Measurements from ENCODE around the gene THEM5.

The THEM5 gene

GRCh38 chr1:151839082-151839412, 14.5 kb downstream of the THEM5 start:
- DNase-seq: no peak

GRCh38 chr1:151838222-151839081, 15.1 kb downstream of the THEM5 start:
- no peak for DNase-seq

DNA sequence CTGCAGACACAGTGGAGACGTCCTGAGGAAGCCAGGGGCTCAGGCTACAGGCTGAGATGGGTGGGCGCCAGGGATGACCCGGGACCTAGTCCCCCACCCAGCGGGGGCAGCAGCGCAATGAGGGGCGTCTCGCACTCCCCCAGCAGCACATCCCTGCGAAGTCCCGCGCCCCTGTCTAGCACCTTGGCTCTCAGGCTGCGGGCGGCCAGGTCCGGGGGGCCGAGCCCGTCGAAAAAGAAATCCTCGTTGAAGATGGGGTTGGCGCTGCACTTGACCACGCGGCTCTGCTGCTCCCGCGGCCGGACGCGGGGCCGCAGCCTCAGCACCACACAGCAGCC, 15.7 kb downstream of the THEM5 start:
- no peak for DNase-seq

DNA sequence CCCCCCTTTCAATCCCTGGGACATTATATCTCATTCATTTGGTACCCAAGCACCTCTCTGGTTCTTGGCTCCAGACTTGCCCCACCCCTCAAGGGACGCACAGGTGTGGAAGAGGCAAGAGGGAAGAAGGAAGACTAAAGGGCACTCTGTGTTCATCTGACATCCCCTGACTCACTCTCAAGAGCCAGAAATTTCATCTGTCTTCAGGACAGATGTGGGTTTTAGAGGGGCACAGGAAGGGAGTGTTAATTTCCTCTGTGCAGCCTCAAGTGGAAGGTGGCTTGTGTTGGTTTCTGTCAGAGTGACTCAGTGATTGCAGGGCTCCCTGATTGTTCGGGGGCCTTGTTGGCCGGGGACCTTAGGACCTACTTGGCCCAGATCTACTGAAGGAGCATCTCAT, 16.3 kb downstream of the THEM5 start:
- no peak for DNase-seq

DNA sequence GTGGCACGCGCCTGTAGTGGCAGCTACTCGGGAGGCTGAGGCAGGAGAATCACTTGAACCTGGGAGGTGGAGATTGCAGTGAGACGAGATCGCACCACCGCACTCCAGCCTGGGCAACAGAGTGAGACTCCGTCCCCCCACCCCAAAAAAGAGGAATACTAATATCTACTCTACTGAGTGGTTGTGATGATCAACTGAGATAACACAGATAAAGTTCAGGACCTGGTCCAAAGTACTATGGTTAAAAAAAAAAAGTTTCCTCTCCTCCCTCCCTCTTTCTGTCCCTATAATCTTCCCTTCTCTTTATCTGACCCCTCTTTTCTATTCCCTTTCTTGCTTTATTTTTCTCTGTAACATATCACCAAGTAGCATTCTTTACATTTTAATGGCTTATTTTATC, 17.9 kb downstream of the THEM5 start:
- DNase-seq: no peak

GRCh38 chr1:151834239-151834638, 19.3 kb downstream of the THEM5 start:
- no peak for DNase-seq

- DNase-seq: no peak
These were observed 20.2 kb downstream of the THEM5 start for GRCh38 chr1:151833172-151833900.

GRCh38 chr1:151832318-151832980, 21.1 kb downstream of the THEM5 start:
- DNase-seq: no peak

- no peak for DNase-seq
These were observed 21.9 kb downstream of the THEM5 start, which contains the start of gene RORC for GRCh38 chr1:151831605-151832004. Gene RORC, minus strand, starts transcription at chr1:151831802. Its CDS starts 38 bp downstream, at chr1:151831764.

- DNase-seq: no peak
These were observed 22.3 kb downstream of the THEM5 start for GRCh38 chr1:151831256-151831591.

DNA sequence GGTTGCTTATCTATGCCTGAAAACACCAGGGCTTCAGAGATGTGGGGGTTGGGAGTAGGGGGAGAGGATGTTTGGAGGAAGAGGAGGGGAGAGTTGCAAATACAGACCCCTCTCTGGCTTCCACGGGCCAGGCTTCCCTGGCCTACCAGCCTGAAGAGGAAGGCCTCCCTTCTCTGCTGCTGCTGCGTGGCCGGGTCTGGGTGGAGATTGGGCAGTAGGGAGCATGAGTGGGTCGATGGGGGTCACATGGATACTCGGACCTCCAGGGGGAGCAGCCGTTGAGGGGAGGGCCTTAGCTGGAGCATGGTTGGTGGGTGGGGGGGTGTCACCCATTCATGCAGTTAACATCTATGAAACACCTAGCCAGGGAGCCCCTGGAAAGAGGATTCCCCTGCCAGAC, 23.5 kb downstream of the THEM5 start:
- DNase-seq: no peak

GRCh38 chr1:151829352-151830046, 24.0 kb downstream of the THEM5 start:
- DNase-seq: no peak

- no peak for DNase-seq
These were observed 24.6 kb downstream of the THEM5 start for GRCh38 chr1:151828921-151829320.

DNA sequence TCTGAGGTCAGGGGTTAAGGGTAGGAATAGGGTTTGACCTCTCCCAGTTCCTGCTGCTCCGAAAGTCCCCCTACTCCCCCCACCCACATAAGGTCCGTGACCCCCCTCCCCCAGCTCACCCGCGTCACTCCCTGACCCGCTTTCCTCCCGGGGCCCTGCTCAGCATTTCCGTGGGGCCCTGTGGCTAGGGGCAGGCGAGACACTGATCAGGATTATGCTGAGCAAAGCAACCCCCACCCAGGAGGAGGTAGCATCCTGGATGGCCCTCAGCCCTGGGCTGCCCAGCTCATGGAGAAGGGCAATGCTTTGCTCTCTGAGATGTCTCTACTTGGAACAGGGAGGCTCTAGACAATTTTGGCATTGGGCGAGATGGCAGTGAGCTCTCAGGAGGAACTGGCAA, 25.7 kb downstream of the THEM5 start:
- no peak for DNase-seq

GRCh38 chr1:151825751-151826660, 27.5 kb downstream of the THEM5 start:
- DNase-seq: no peak

- no peak for DNase-seq
These were observed 28.3 kb downstream of the THEM5 start for GRCh38 chr1:151825204-151825603.

DNA sequence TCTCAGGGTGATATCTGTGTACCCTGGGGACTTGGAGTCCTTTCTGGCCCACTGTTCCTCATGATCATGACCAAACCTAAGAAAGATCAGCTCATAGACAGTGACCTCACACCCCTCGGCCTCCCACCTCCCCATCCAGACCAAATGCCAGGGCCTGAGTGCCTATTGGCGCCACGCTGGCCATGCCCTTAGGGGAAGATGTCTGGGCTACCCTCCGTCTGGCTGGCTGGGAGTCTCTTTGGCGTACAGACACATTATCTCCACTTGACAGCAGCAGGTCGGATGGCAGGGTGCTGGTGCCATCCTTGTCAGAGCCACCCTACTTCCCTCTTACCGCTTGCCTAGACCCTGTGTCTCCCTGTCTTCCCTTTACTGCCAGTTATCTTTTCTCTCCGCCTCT, 30.3 kb downstream of the THEM5 start:
- no peak for DNase-seq

- no peak for DNase-seq
These were observed 31.1 kb downstream of the THEM5 start for GRCh38 chr1:151822404-151822803.

DNA sequence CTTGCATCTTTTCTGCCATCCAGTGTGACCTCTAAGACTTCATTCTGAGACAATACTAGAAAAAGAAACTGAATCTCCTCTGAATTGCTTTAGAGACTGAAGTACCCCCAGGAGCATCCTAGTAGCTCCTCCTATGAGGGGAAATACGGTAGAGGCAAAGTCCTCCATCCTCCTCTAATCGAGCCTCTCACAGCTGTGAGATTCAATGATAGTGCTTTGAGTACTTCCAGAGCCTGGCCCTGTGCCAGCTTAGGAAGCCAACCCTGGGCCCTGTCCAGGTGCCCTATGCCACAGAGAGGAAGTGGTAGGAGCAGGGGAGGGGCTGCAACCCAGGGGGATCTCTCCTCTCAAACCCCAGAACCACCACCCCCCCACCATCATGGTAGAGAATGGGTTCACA, 32.6 kb downstream of the THEM5 start:
- DNase-seq: no peak

DNA sequence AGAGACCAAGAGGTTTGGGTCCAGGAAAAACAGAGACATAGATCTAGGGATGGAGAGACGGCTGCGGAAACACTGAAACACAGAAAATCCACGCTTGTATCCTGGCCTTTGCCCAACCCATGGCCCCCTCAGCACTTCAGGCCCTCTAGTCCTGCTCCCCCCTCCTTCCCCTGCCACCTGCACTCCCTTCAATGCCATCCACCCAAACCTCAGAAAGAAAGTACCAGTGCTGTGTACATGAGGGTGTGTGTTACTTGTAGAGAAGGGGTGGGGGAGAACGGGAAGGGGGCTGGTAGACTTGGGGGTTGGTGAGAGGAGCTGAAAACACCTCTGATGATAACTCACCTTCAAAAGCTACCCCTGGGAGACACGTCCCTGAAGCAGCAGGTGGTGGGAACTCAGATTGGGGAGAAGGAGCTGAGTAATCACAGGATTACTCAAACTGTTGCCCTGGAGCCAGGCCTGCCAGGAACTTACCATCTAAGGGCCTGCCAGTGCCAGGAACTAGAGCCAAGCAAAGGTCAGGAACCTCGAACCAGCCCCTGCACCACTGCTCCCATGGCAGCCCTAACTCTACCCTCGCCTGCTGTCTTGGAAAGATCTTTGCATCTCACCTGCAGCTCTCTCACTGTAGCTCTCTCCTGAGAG, 33.4 kb downstream of the THEM5 start:
- DNase-seq: no peak

GRCh38 chr1:151819227-151819835, 34.2 kb downstream of the THEM5 start:
- DNase-seq: no peak

All from NCI-H1417 treated with DMSO at 0.1 percent for 48 hours (cell line).